Mesenchymal stem cell (in vitro differentiated cells and primary cell): ENCODE measurements around the gene KRT38.

ENCODE experiments used
- DNase-seq: peaks from one replicate; pipeline ENCODE4 v3.0.0-alpha.2; 2013
- H2AFZ ChIP-seq: one replicate; pipeline ENCODE4 v1.6.1; 2013; ENCODE audit warnings: low read depth, mild to moderate bottlenecking, control low read depth, inconsistent platforms, low read length, moderate library complexity
- H2AK5ac ChIP-seq: 2 replicates; pipeline ENCODE4 v1.6.1; 2013; ENCODE audit warnings: low read length, moderate library complexity, mild to moderate bottlenecking, inconsistent platforms; ENCODE audit not compliant: severe bottlenecking
- H2BK120ac ChIP-seq: one replicate; pipeline ENCODE4 v1.6.1; 2013; ENCODE audit warnings: low read depth, mild to moderate bottlenecking, inconsistent platforms, low read length, moderate library complexity
- H2BK12ac ChIP-seq, 2 experiments: one replicate each; pipeline ENCODE4 v1.6.1; 2013; ENCODE audit warnings: inconsistent platforms in 2 of 2, low read length in 2 of 2, mild to moderate bottlenecking in 2 of 2, moderate library complexity in 2 of 2, control low read depth in 1 of 2
- H2BK15ac ChIP-seq: one replicate; pipeline ENCODE4 v1.6.1; 2013; ENCODE audit warnings: mild to moderate bottlenecking, low read depth, inconsistent platforms; ENCODE audit not compliant: poor library complexity, severe bottlenecking
- H2BK5ac ChIP-seq: 2 replicates; pipeline ENCODE4 v1.6.1; 2013; ENCODE audit warnings: low read depth, mild to moderate bottlenecking, low read length, control low read depth, inconsistent platforms; ENCODE audit not compliant: poor library complexity, severe bottlenecking
- H3K14ac ChIP-seq, 2 experiments: one replicate each; pipeline ENCODE4 v1.6.1; 2013; ENCODE audit warnings: inconsistent platforms in 2 of 2, low read length in 2 of 2, control low read depth in 1 of 2, mild to moderate bottlenecking in 1 of 2, moderate library complexity in 1 of 2
- H3K18ac ChIP-seq, 2 experiments: one replicate each; pipeline ENCODE4 v1.6.1; 2013; ENCODE audit warnings: inconsistent platforms in 2 of 2, low read length in 2 of 2, control low read depth in 1 of 2, low read depth in 1 of 2, mild to moderate bottlenecking in 1 of 2
- H3K23ac ChIP-seq, 2 experiments: one replicate each; pipeline ENCODE4 v1.6.1; 2013; ENCODE audit warnings: inconsistent platforms in 2 of 2, low read length in 2 of 2, mild to moderate bottlenecking in 2 of 2, moderate library complexity in 2 of 2, control low read depth in 1 of 2
- H3K27ac ChIP-seq: 2 replicates; pipeline ENCODE4 v1.5.1; 2013; ENCODE audit warnings: mild to moderate bottlenecking, moderate library complexity, low read length, control low read depth, inconsistent platforms; ENCODE audit not compliant: poor library complexity, severe bottlenecking
- H3K27me3 ChIP-seq, 2 experiments: 2 replicates each; pipeline versions ENCODE4 v1.6.1 to v1.7.0; 2013; ENCODE audit warnings: low read length in 2 of 2, mild to moderate bottlenecking in 2 of 2, moderate library complexity in 2 of 2, control low read depth in 1 of 2, inconsistent platforms in 1 of 2; ENCODE audit not compliant: control insufficient read depth in 1 of 2, insufficient read depth in 1 of 2
- H3K36me3 ChIP-seq, 2 experiments: 2 replicates each; pipeline versions ENCODE4 v1.6.1 to v1.7.0; 2013; ENCODE audit warnings: low read length in 2 of 2, control low read depth in 1 of 2, inconsistent platforms in 1 of 2, low read depth in 1 of 2, mild to moderate bottlenecking in 1 of 2; ENCODE audit not compliant: insufficient read depth in 2 of 2, control insufficient read depth in 1 of 2
- H3K4ac ChIP-seq, 2 experiments: one replicate each; pipeline ENCODE4 v1.6.1; 2013; ENCODE audit warnings: inconsistent platforms in 2 of 2, low read length in 2 of 2, mild to moderate bottlenecking in 2 of 2, moderate library complexity in 2 of 2, control low read depth in 1 of 2, low read depth in 1 of 2
- H3K4me1 ChIP-seq: 2 replicates; pipeline ENCODE4 v1.6.1; 2013; ENCODE audit warnings: low read depth, low read length, control low read depth; ENCODE audit not compliant: control insufficient read depth, insufficient read depth
- H3K4me2 ChIP-seq: 2 replicates; pipeline ENCODE4 v1.6.1; 2013; ENCODE audit warnings: low read length, mild to moderate bottlenecking, inconsistent platforms; ENCODE audit not compliant: poor library complexity, severe bottlenecking
- H3K4me3 ChIP-seq, 2 experiments: 2 replicates each; pipeline versions ENCODE4 v1.5.1 to v1.7.0; 2013; ENCODE audit warnings: low read length in 2 of 2, mild to moderate bottlenecking in 2 of 2, control low read depth in 1 of 2, low read depth in 1 of 2; ENCODE audit not compliant: insufficient read depth in 1 of 2
- H3K79me1 ChIP-seq: replicated peaks from 2 replicates; pipeline ENCODE4 v1.6.1; 2013; ENCODE audit warnings: mild to moderate bottlenecking, control low read depth, low read length, inconsistent platforms; ENCODE audit not compliant: poor library complexity, severe bottlenecking
- H3K9ac ChIP-seq: 2 replicates; pipeline ENCODE4 v1.7.0; 2013; ENCODE audit warnings: mild to moderate bottlenecking, low read length, moderate library complexity
- H3K9me3 ChIP-seq: 2 replicates; pipeline ENCODE4 v1.7.0; 2013; ENCODE audit warnings: mild to moderate bottlenecking, low read length; ENCODE audit not compliant: control insufficient read depth
- H4K8ac ChIP-seq: one replicate; pipeline ENCODE4 v1.6.1; 2013; ENCODE audit warnings: inconsistent platforms, mild to moderate bottlenecking, low read length, moderate library complexity
- H4K91ac ChIP-seq: one replicate; pipeline ENCODE4 v1.6.1; 2013; ENCODE audit warnings: mild to moderate bottlenecking, low read length, inconsistent platforms
- WGBS: methylation state at CpG from one replicate; pipeline ENCODE4 v1.1.7; 2013; ENCODE audit warnings: mixed read lengths; 5-methylcytosine and 5-hydroxymethylcytosine counted together

The KRT38 gene

GRCh38 chr17:41411072-41411840 is 29.5 kb downstream of the KRT38 start:
- H4K8ac ChIP-seq: no peak overlapping the region
- peaks cover 8% of the 10 kb centered on the region for H3K4me1 ChIP-seq
- no peaks in the 10 kb centered on the region for H3K79me1 ChIP-seq
- no peak overlapping the region for H2BK12ac ChIP-seq
- no peak overlapping the region for H3K23ac ChIP-seq
- no peak overlapping the region for H3K27ac ChIP-seq
- H3K4ac ChIP-seq: no peak overlapping the region
- no peak overlapping the region for H3K4me2 ChIP-seq
- H3K27me3 ChIP-seq: peaks cover 0 to 27% of the 10 kb centered on the region in 2 experiments
- H2AK5ac ChIP-seq: no peak overlapping the region
- H2BK120ac ChIP-seq: no peak overlapping the region
- H3K9me3 ChIP-seq: no peaks in the 10 kb centered on the region
- no peak overlapping the region for H2BK15ac ChIP-seq
- H4K91ac ChIP-seq: no peak overlapping the region
- no peak overlapping the region for H3K14ac ChIP-seq
- no peak overlapping the region for H3K4me3 ChIP-seq
- no peaks in the 10 kb centered on the region for H3K36me3 ChIP-seq
- no peak for DNase-seq
- no peak overlapping the region for H2BK5ac ChIP-seq
- WGBS: 92% methylated on average over 20 of the region's 20 CpGs
- no peak overlapping the region for H2AFZ ChIP-seq
- no peak overlapping the region for H3K18ac ChIP-seq
- no peak overlapping the region for H3K9ac ChIP-seq

GRCh38 chr17:41407226-41407625 is 33.6 kb downstream of the KRT38 start:
- Histone ChIP-seq H3K79me1 (no peaks in the 10 kb centered on the region), H2BK15ac (no peak overlapping the region), H3K4ac (no peak overlapping the region), H2BK120ac (no peak overlapping the region), H3K36me3 (no peaks in the 10 kb centered on the region), H3K27me3 (peaks cover 0 to 20% of the 10 kb centered on the region in 2 experiments), H3K9ac (no peak overlapping the region), H4K91ac (no peak overlapping the region), H2AK5ac (no peak overlapping the region), H3K23ac (no peak overlapping the region), H4K8ac (no peak overlapping the region), H2BK5ac (no peak overlapping the region), H3K4me2 (no peak overlapping the region), H3K4me1 (peaks cover 19% of the 10 kb centered on the region), H3K9me3 (no peaks in the 10 kb centered on the region), H3K4me3 (no peak overlapping the region), H2AFZ (no peak overlapping the region), H3K18ac (no peak overlapping the region), H2BK12ac (no peak overlapping the region), H3K27ac (no peak overlapping the region), H3K14ac (no peak overlapping the region)
- no peak for DNase-seq
- WGBS: 94% methylated on average over 10 of the region's 10 CpGs

GRCh38 chr17:41406205-41406604 is 34.6 kb downstream of the KRT38 start:
- Histone ChIP-seq H3K4me1 (peaks cover 22% of the 10 kb centered on the region), H3K4me2 (no peak overlapping the region), H2AK5ac (no peak overlapping the region), H3K27ac (no peak overlapping the region), H2BK12ac (no peak overlapping the region), H3K27me3 (peaks cover 0 to 21% of the 10 kb centered on the region in 2 experiments), H3K79me1 (no peaks in the 10 kb centered on the region), H4K91ac (no peak overlapping the region), H3K9ac (no peak overlapping the region), H2BK120ac (no peak overlapping the region), H3K36me3 (no peaks in the 10 kb centered on the region), H3K4ac (no peak overlapping the region), H3K4me3 (no peak overlapping the region), H3K14ac (no peak overlapping the region), H2AFZ (no peak overlapping the region), H2BK15ac (no peak overlapping the region), H4K8ac (no peak overlapping the region), H3K23ac (no peak overlapping the region), H3K9me3 (no peaks in the 10 kb centered on the region), H2BK5ac (no peak overlapping the region), H3K18ac (no peak overlapping the region)
- WGBS: 65% methylated on average over 5 of the region's 5 CpGs
- no peak for DNase-seq

- no peaks in the 10 kb centered on the region for H3K9me3 ChIP-seq
- no peak overlapping the region for H2BK120ac ChIP-seq
- H2AK5ac ChIP-seq: peak overlapping the region; percentile 54
- H2BK5ac ChIP-seq: no peak overlapping the region
- H3K4me3 ChIP-seq: no peak overlapping the region
- H4K8ac ChIP-seq: no peak overlapping the region
- H3K36me3 ChIP-seq: no peaks in the 10 kb centered on the region
- no peak overlapping the region for H3K23ac ChIP-seq
- H3K4me2 ChIP-seq: no peak overlapping the region
- no peak overlapping the region for H2AFZ ChIP-seq
- no peak overlapping the region for H3K14ac ChIP-seq
- no peaks in the 10 kb centered on the region for H3K79me1 ChIP-seq
- peak overlapping the region; percentile 37 for H3K9ac ChIP-seq
- peak; percentile 93 for DNase-seq
- no peak overlapping the region for H3K18ac ChIP-seq
- H3K4me1 ChIP-seq: peaks cover 22% of the 10 kb centered on the region
- H2BK12ac ChIP-seq: no peak overlapping the region
- 39% methylated on average over 7 of the region's 7 CpGs for WGBS
- no peak overlapping the region for H4K91ac ChIP-seq
- no peak overlapping the region for H2BK15ac ChIP-seq
- peaks cover 0 to 26% of the 10 kb centered on the region in 2 experiments for H3K27me3 ChIP-seq
- peak overlapping the region; percentile 4 for H3K27ac ChIP-seq
- no peak overlapping the region for H3K4ac ChIP-seq
Measured at GRCh38 chr17:41404024-41404671, 36.6 kb downstream of the KRT38 start.
